OCI-LY1 (cell line): ENCODE measurements around the gene KLHL29.

Experiments used
- H2AFZ ChIP-seq: fragments of 200-600 bp; sonication (generic), shearing (Covaris generic); 2 replicates; pipeline ENCODE4 v1.6.0; 2014; ENCODE audit warnings: antibody characterized with exemption, mild to moderate bottlenecking, low read length
- H3F3A ChIP-seq: fragments of 200-600 bp; sonication (generic), shearing (Covaris generic); 2 replicates; pipeline ENCODE4 v1.6.0; 2014; ENCODE audit warnings: mild to moderate bottlenecking, antibody characterized with exemption, low read length, moderate library complexity; ENCODE audit not compliant: insufficient read depth
- H3K27ac ChIP-seq: fragments of 200-600 bp; sonication (generic); 2 replicates; pipeline ENCODE4 v1.5.1; 2014; ENCODE audit warnings: low read length, mixed run types, mild to moderate bottlenecking, low read depth; ENCODE audit not compliant: poor library complexity, severe bottlenecking
- H3K27me3 ChIP-seq: fragments of 200-600 bp; sonication (generic); 2 replicates; pipeline ENCODE4 v1.6.0; 2014; ENCODE audit warnings: antibody characterized with exemption, mild to moderate bottlenecking, low read length, moderate library complexity; ENCODE audit not compliant: insufficient read depth
- H3K36me3 ChIP-seq: fragments of 200-600 bp; sonication (generic); 2 replicates; pipeline ENCODE4 v1.6.1; 2014; ENCODE audit warnings: mild to moderate bottlenecking, antibody characterized with exemption, low read length, moderate library complexity, mixed read lengths; ENCODE audit not compliant: insufficient read depth
- H3K4me1 ChIP-seq: fragments of 200-600 bp; sonication (generic); 2 replicates; pipeline ENCODE4 v1.5.1; 2014; ENCODE audit warnings: mild to moderate bottlenecking, low read length, moderate library complexity; ENCODE audit not compliant: insufficient read depth, severe bottlenecking
- H3K4me2 ChIP-seq: fragments of 200-600 bp; sonication (generic), shearing (Covaris generic); 2 replicates; pipeline ENCODE4 v1.6.1; 2014; ENCODE audit warnings: low read length
- H3K4me3 ChIP-seq: fragments of 200-600 bp; sonication (generic); 2 replicates; pipeline ENCODE4 v1.5.1; 2014; ENCODE audit warnings: low read length, low read depth, mild to moderate bottlenecking, mixed read lengths; ENCODE audit not compliant: poor library complexity, severe bottlenecking
- H3K79me2 ChIP-seq: fragments of 200-600 bp; shearing (Covaris generic); 2 replicates; pipeline ENCODE4 v1.6.1; 2016; ENCODE audit warnings: mixed run types, low read length, mixed read lengths; ENCODE audit not compliant: insufficient read depth
- H3K9ac ChIP-seq: fragments of 200-600 bp; sonication (generic), shearing (Covaris generic); 2 replicates; pipeline ENCODE4 v1.6.1; 2014; ENCODE audit warnings: mild to moderate bottlenecking, low read length, mixed read lengths
- H3K9me2 ChIP-seq: fragments of 200-600 bp; sonication (generic), shearing (Covaris generic); 2 replicates; pipeline ENCODE4 v1.6.1; 2014; ENCODE audit warnings: low read depth, mild to moderate bottlenecking, low read length, mixed read lengths
- H3K9me3 ChIP-seq: fragments of 200-600 bp; shearing (Covaris generic); 2 replicates; pipeline ENCODE4 v1.6.1; 2014; ENCODE audit warnings: low read length, mixed read lengths
- H4K20me1 ChIP-seq: fragments of 200-600 bp; sonication (generic), shearing (Covaris generic); 2 replicates; pipeline ENCODE4 v1.6.0; 2016; ENCODE audit warnings: mild to moderate bottlenecking, low read length; ENCODE audit not compliant: insufficient read depth
- CTCF ChIP-seq: fragments of 200-600 bp; sonication (generic), shearing (Covaris generic); IDR thresholded peaks from 2 replicates; pipeline ENCODE4 v1.5.1; 2017; ENCODE audit warnings: mild to moderate bottlenecking, antibody characterized with exemption, low read length, moderate library complexity, mixed read lengths
- EZH2 ChIP-seq: fragments of 200-600 bp; sonication (generic), shearing (Covaris generic); IDR thresholded peaks from 2 replicates; pipeline ENCODE4 v1.8.0; 2017; ENCODE audit warnings: borderline replicate concordance, mixed run types, mild to moderate bottlenecking, antibody characterized with exemption, low read length, moderate library complexity, mixed read lengths

The KLHL29 gene

GRCh38 chr2:23375448-23375847 is 9.5 kb upstream of the KLHL29 start:
- H3K9ac ChIP-seq, result no peak overlapping the region
- no peaks in the 10 kb centered on the region for H3K36me3 ChIP-seq
- H3K9me2 ChIP-seq, result no peaks in the 10 kb centered on the region
- no peaks in the 10 kb centered on the region for H3K79me2 ChIP-seq
- no peaks in the 10 kb centered on the region for H3K4me1 ChIP-seq
- no peaks in the 10 kb centered on the region for H4K20me1 ChIP-seq
- H2AFZ ChIP-seq, result no peak overlapping the region
- H3F3A ChIP-seq, result no peaks in the 10 kb centered on the region
- H3K27ac ChIP-seq, result no peak overlapping the region
- no peak overlapping the region for H3K4me2 ChIP-seq
- TF ChIP-seq EZH2 (no peak), CTCF (no peak)
- no peak overlapping the region for H3K4me3 ChIP-seq
- no peaks in the 10 kb centered on the region for H3K27me3 ChIP-seq
- H3K9me3 ChIP-seq, result no peaks in the 10 kb centered on the region

GRCh38 chr2:23376075-23376474 is 8.9 kb upstream of the KLHL29 start:
- H4K20me1 ChIP-seq, result no peaks in the 10 kb centered on the region
- H3F3A ChIP-seq, result no peaks in the 10 kb centered on the region
- no peak for TF ChIP-seq EZH2
- no peak for TF ChIP-seq CTCF
- no peaks in the 10 kb centered on the region for H3K9me3 ChIP-seq
- no peak overlapping the region for H3K4me2 ChIP-seq
- H3K27ac ChIP-seq, result no peak overlapping the region
- peaks cover 3% of the 10 kb centered on the region for H3K4me1 ChIP-seq
- H3K4me3 ChIP-seq, result no peak overlapping the region
- no peaks in the 10 kb centered on the region for H3K27me3 ChIP-seq
- no peaks in the 10 kb centered on the region for H3K36me3 ChIP-seq
- H3K79me2 ChIP-seq, result no peaks in the 10 kb centered on the region
- H3K9ac ChIP-seq, result no peak overlapping the region
- no peak overlapping the region for H2AFZ ChIP-seq
- H3K9me2 ChIP-seq, result no peaks in the 10 kb centered on the region

- Histone ChIP-seq H3K4me3 (no peak overlapping the region), H3F3A (no peaks in the 10 kb centered on the region), H2AFZ (no peak overlapping the region), H3K9me3 (no peaks in the 10 kb centered on the region), H3K79me2 (no peaks in the 10 kb centered on the region), H3K9ac (no peak overlapping the region), H3K27ac (no peak overlapping the region), H4K20me1 (no peaks in the 10 kb centered on the region), H3K4me1 (peaks cover 3% of the 10 kb centered on the region), H3K36me3 (no peaks in the 10 kb centered on the region), H3K9me2 (no peaks in the 10 kb centered on the region), H3K27me3 (no peaks in the 10 kb centered on the region), H3K4me2 (no peak overlapping the region)
- TF ChIP-seq EZH2 (no peak), CTCF (no peak)
Observed at GRCh38 chr2:23376972-23377371, 8.0 kb upstream of the KLHL29 start.
